Measurements from ENCODE around the gene DZANK1. TPM values are rescaled to one million over a fixed set of nuclear protein-coding genes. Genes with fewer than 3 reads are reported as not detected.

DZANK1 gene
- total RNA-seq, 1 donor, result 1.4 TPM

DNA sequence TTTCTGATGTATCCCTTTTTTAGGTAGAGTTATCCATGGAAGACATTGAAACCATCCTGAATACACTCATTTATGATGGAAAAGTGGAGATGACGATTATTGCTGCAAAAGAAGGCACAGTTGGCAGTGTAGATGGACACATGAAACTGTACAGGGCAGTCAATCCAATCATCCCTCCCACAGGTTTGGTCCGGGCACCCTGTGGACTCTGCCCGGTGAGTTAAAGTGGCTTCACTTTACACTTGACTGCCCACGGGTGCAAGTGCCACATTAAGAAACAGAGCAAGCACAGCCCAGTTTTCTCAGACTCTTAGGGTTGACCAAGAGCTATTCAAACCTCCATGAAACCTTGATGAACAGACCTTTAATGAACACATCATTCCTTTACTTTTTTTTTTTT is 14.8 kb upstream of the DZANK1 start:
- H3K27me3 ChIP-seq (ENCODE audit: insufficient read depth, low read length), result no peaks in the 10 kb centered on the region
- H2AFZ ChIP-seq (ENCODE audit: low read length), result no peak overlapping the region
- H3K4me1 ChIP-seq (ENCODE audit: insufficient read depth, low read length), result no peaks in the 10 kb centered on the region
- H3K4me2 ChIP-seq (ENCODE audit: insufficient read depth, low read length), result no peak overlapping the region
- H3K79me2 ChIP-seq (ENCODE audit: insufficient read depth, low read length), result no peaks in the 10 kb centered on the region
- H3K4me3 ChIP-seq (ENCODE audit: insufficient read depth, low read length), result no peak overlapping the region
- peaks cover 57% of the 10 kb centered on the region for H3K36me3 ChIP-seq (ENCODE audit: insufficient read depth, low read length)
- no peak for DNase-seq (ENCODE audit: insufficient read length, low spot score, missing footprints)
- no peaks in the 10 kb centered on the region for H4K20me1 ChIP-seq (ENCODE audit: insufficient read depth, low read length)
- H3K27ac ChIP-seq (ENCODE audit: low read depth, low read length), result no peak overlapping the region
- TF ChIP-seq, protein P1, sequence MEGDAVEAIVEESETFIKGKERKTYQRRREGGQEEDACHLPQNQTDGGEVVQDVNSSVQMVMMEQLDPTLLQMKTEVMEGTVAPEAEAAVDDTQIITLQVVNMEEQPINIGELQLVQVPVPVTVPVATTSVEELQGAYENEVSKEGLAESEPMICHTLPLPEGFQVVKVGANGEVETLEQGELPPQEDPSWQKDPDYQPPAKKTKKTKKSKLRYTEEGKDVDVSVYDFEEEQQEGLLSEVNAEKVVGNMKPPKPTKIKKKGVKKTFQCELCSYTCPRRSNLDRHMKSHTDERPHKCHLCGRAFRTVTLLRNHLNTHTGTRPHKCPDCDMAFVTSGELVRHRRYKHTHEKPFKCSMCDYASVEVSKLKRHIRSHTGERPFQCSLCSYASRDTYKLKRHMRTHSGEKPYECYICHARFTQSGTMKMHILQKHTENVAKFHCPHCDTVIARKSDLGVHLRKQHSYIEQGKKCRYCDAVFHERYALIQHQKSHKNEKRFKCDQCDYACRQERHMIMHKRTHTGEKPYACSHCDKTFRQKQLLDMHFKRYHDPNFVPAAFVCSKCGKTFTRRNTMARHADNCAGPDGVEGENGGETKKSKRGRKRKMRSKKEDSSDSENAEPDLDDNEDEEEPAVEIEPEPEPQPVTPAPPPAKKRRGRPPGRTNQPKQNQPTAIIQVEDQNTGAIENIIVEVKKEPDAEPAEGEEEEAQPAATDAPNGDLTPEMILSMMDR (IDR thresholded peaks at IDR 0.05; ENCODE audit: extremely low read depth, low read depth, low read length), result no peak
- H3K9me3 ChIP-seq (ENCODE audit: low read depth, low read length), result no peaks in the 10 kb centered on the region

DNA sequence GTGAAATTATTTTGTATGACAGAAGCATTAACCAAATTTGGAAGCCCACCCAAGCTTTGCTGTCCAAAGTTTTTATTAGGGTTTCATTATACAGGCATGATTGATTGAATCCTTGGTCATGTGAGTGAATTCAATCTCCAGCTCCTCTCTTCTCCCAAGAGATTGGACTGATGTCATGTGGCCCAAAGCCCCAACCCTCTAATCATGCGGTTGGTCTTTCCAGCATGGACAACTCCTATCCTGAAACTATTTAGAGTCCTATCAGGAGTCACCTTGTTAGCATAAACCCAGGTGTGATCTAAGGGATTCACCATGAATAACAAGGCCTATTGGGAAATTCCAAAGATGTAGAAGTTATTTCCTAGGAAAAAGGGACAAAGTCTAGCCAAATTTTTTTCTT is 11.0 kb upstream of the DZANK1 start:
- H4K20me1 ChIP-seq (ENCODE audit: insufficient read depth, low read length), result no peaks in the 10 kb centered on the region
- H3K4me1 ChIP-seq (ENCODE audit: insufficient read depth, low read length), result no peaks in the 10 kb centered on the region
- H3K4me3 ChIP-seq (ENCODE audit: insufficient read depth, low read length), result no peak overlapping the region
- DNase-seq (ENCODE audit: insufficient read length, low spot score, missing footprints), result no peak
- no peaks in the 10 kb centered on the region for H3K79me2 ChIP-seq (ENCODE audit: insufficient read depth, low read length)
- H3K9me3 ChIP-seq (ENCODE audit: low read depth, low read length), result no peaks in the 10 kb centered on the region
- TF ChIP-seq, protein P1 (IDR thresholded peaks at IDR 0.05; ENCODE audit: extremely low read depth, low read depth, low read length), result no peak
- no peak overlapping the region for H2AFZ ChIP-seq (ENCODE audit: low read length)
- H3K4me2 ChIP-seq (ENCODE audit: insufficient read depth, low read length), result no peak overlapping the region
- H3K36me3 ChIP-seq (ENCODE audit: insufficient read depth, low read length), result peaks cover 50% of the 10 kb centered on the region
- H3K27ac ChIP-seq (ENCODE audit: low read depth, low read length), result no peak overlapping the region
- no peaks in the 10 kb centered on the region for H3K27me3 ChIP-seq (ENCODE audit: insufficient read depth, low read length)

DNA sequence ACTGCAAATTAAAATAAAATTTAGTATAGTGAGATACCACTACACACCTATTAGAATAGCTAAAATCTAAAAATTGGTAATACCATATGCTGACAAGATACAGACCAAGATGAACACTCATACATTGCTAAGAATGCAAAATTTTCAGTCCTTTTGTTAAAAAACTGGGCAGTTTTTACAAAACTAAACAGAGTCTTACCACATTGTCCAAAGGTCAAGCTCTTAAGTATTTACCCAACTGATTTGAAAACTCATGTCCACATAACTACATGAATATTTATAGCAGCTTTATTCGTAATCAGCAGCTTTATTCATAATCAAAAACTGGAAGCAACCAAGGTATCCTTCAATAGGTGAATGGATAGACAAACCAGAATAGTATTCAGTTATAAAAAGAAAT is 10.4 kb upstream of the DZANK1 start:
- H4K20me1 ChIP-seq (ENCODE audit: insufficient read depth, low read length), result no peaks in the 10 kb centered on the region
- H3K36me3 ChIP-seq (ENCODE audit: insufficient read depth, low read length), result peaks cover 44% of the 10 kb centered on the region
- H3K9me3 ChIP-seq (ENCODE audit: low read depth, low read length), result no peaks in the 10 kb centered on the region
- DNase-seq (ENCODE audit: insufficient read length, low spot score, missing footprints), result no peak
- no peaks in the 10 kb centered on the region for H3K27me3 ChIP-seq (ENCODE audit: insufficient read depth, low read length)
- H3K4me2 ChIP-seq (ENCODE audit: insufficient read depth, low read length), result no peak overlapping the region
- H3K4me3 ChIP-seq (ENCODE audit: insufficient read depth, low read length), result no peak overlapping the region
- no peak overlapping the region for H3K27ac ChIP-seq (ENCODE audit: low read depth, low read length)
- no peaks in the 10 kb centered on the region for H3K79me2 ChIP-seq (ENCODE audit: insufficient read depth, low read length)
- TF ChIP-seq, protein P1 (IDR thresholded peaks at IDR 0.05; ENCODE audit: extremely low read depth, low read depth, low read length), result no peak
- H3K4me1 ChIP-seq (ENCODE audit: insufficient read depth, low read length), result no peaks in the 10 kb centered on the region
- no peak overlapping the region for H2AFZ ChIP-seq (ENCODE audit: low read length)

DNA sequence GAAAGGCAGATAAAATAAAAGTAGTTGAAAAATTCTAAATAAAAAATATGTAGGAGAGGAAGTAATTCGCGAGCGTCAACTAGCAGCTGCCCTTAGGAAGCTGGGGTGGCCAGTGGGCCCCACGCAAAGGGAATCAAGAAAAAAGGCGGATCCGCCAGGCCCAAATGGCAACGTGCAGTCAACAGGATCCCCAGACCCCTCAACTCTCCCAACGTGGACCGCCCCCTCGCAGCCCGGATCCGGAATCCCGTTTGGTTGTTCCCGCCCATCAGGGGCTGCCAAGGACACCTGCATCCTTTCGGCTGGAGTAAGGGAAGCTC is 296 bp downstream of the DZANK1 start:
- TF ChIP-seq, protein P1 (IDR thresholded peaks at IDR 0.05; ENCODE audit: extremely low read depth, low read depth, low read length), result no peak
- H3K27ac ChIP-seq (ENCODE audit: low read depth, low read length), result peak overlapping the region; percentile 39
- no peak for DNase-seq (ENCODE audit: insufficient read length, low spot score, missing footprints)

More for the DNA sequence above, 296 bp downstream of the DZANK1 start:
- peaks cover 43% of the 10 kb centered on the region for H3K79me2 ChIP-seq (ENCODE audit: insufficient read depth, low read length)
- peak overlapping the region; percentile 94 for H2AFZ ChIP-seq (ENCODE audit: low read length)
- no peaks in the 10 kb centered on the region for H3K9me3 ChIP-seq (ENCODE audit: low read depth, low read length)
- H4K20me1 ChIP-seq (ENCODE audit: insufficient read depth, low read length), result no peaks in the 10 kb centered on the region
- peak overlapping the region; percentile 100 for H3K4me2 ChIP-seq (ENCODE audit: insufficient read depth, low read length)
- H3K36me3 ChIP-seq (ENCODE audit: insufficient read depth, low read length), result peaks cover 18% of the 10 kb centered on the region
- peak overlapping the region; percentile 100 for H3K4me3 ChIP-seq (ENCODE audit: insufficient read depth, low read length)
- no peaks in the 10 kb centered on the region for H3K27me3 ChIP-seq (ENCODE audit: insufficient read depth, low read length)
- peaks cover 18% of the 10 kb centered on the region for H3K4me1 ChIP-seq (ENCODE audit: insufficient read depth, low read length)

Measured in osteoblast (primary cell).